Measurements from ENCODE around the gene HACD1. TPM values are rescaled to one million over a fixed set of nuclear protein-coding genes. Genes with fewer than 3 reads are reported as not detected.

Gene HACD1
- polyA plus RNA-seq, 1 experiment: 45.4 TPM

DNA sequence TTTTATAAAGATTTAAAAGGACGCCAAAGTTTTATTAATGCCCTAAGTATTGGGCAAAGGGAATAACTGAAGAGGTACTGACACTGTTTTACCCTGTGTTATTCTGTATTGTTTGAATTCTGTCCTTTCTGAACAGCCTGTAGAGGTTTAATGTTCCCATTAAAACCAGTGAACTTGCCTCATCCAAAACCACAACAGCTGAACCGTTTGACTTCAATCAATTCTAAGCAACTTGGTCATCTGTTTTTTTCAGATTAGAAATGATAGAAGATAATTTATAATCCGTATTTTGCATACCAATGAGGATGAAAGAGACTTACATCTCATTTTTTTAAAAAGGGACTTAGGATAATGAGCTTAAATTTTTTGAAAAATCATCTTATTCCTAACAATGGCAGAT, 40.4 kb downstream of the HACD1 start:
- CTCF ChIA-PET: no interaction called here
- Histone ChIP-seq H3K36me3 (ENCODE audit: control insufficient read depth, insufficient read depth, low read length) (no peaks in the 10 kb centered on the region), H3K4me3 (ENCODE audit: low read depth, low read length) (no peak overlapping the region), H3K27me3 (ENCODE audit: control insufficient read depth, insufficient read depth, low read length) (no peaks in the 10 kb centered on the region)
- POLR2A ChIA-PET: interaction anchor here (0.6 kb wide), 1 partner anchor 889 kb away, joined by 3 read pairs; no protein-coding TSS in a partner anchor
- DNase-seq (ENCODE audit: low read depth): no peak
- TF ChIP-seq, protein P1, sequence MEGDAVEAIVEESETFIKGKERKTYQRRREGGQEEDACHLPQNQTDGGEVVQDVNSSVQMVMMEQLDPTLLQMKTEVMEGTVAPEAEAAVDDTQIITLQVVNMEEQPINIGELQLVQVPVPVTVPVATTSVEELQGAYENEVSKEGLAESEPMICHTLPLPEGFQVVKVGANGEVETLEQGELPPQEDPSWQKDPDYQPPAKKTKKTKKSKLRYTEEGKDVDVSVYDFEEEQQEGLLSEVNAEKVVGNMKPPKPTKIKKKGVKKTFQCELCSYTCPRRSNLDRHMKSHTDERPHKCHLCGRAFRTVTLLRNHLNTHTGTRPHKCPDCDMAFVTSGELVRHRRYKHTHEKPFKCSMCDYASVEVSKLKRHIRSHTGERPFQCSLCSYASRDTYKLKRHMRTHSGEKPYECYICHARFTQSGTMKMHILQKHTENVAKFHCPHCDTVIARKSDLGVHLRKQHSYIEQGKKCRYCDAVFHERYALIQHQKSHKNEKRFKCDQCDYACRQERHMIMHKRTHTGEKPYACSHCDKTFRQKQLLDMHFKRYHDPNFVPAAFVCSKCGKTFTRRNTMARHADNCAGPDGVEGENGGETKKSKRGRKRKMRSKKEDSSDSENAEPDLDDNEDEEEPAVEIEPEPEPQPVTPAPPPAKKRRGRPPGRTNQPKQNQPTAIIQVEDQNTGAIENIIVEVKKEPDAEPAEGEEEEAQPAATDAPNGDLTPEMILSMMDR (IDR thresholded peaks at IDR 0.05; ENCODE audit: insufficient read depth, low read depth, low read length): no peak

DNA sequence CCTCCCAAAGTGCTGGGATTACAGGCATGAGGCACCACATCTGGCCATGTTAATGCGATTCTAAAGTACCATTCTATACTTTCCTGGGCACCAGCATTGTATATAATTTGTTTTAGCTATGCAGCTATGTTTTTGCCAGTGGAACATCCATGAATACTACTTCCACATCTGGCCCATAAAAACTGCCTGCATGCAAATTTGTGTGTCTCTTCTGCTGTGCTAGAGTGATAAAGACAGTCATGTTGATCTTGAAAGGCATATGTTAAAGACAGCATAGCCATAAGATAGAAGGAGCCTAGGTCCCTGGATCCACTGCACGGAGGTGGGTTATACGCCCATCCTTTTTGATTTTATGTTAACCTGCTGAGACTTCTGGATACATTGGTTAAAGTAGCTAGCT, 52.3 kb downstream of the HACD1 start:
- ChIA-PET CTCF (interaction anchor here (1.9 kb wide), 1 partner anchor 15 kb away, joined by 4 read pairs; no protein-coding TSS in a partner anchor), POLR2A (interaction anchor here (0.5 kb wide), 1 partner anchor 69 kb away, joined by 3 read pairs; no protein-coding TSS in a partner anchor)
- no peak overlapping the region for H3K4me3 ChIP-seq (ENCODE audit: low read depth, low read length)
- H3K27me3 ChIP-seq (ENCODE audit: control insufficient read depth, insufficient read depth, low read length): no peaks in the 10 kb centered on the region
- TF ChIP-seq, protein P1 (IDR thresholded peaks at IDR 0.05; ENCODE audit: insufficient read depth, low read depth, low read length): no peak
- DNase-seq (ENCODE audit: low read depth): no peak
- no peaks in the 10 kb centered on the region for H3K36me3 ChIP-seq (ENCODE audit: control insufficient read depth, insufficient read depth, low read length)

DNA sequence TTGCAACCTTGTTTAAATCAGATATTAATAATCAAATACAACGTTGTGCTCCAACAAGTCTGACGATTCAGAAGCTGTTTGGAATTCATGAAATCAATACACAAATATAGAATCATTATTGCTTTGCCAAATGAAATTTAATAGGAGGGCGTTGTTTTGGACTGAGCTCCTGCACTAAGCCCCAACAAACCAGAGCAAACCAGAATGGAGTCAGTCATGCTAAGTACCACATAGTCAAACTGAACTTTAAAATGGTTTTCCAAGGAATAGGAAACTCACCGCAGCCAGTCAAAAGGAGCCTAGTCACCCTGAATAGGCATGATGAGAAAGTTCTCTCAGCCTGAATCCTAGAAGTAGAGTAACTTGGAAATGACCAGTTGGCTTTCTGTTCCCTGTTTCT, 53.7 kb downstream of the HACD1 start:
- DNase-seq (ENCODE audit: low read depth): no peak
- ChIA-PET CTCF (interaction anchor here (1.9 kb wide), 1 partner anchor 14 kb away, joined by 4 read pairs; no protein-coding TSS in a partner anchor), POLR2A (no interaction called here)

DNA sequence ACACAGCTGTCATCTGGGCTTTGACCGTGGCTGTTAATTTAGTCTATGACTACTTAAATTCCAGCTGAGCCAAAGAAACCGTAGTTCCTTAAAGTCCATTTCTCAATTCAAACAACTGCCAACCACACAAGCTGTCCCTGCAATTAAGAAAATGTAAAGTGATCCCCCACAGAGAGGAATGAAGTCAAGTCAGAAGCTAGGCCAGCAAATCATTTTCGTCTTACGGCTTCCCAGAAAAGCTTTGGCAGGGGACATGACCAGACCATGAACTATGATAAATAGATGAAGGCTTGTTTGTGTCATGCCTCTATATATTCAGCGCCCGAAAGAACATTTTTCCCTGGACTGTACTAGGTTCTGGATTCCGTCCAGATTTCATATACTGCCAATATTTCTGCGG, 54.6 kb downstream of the HACD1 start:
- H3K27me3 ChIP-seq (ENCODE audit: control insufficient read depth, insufficient read depth, low read length): no peaks in the 10 kb centered on the region
- TF ChIP-seq, protein P1 (IDR thresholded peaks at IDR 0.05; ENCODE audit: insufficient read depth, low read depth, low read length): no peak
- ChIA-PET CTCF (no interaction called here), POLR2A (interaction anchor here (0.9 kb wide), 1 partner anchor 14 kb away, joined by 3 read pairs; no protein-coding TSS in a partner anchor)
- no peak overlapping the region for H3K4me3 ChIP-seq (ENCODE audit: low read depth, low read length)
- no peaks in the 10 kb centered on the region for H3K36me3 ChIP-seq (ENCODE audit: control insufficient read depth, insufficient read depth, low read length)
- no peak for DNase-seq (ENCODE audit: low read depth)

More for the DNA sequence above, 53.7 kb downstream of the HACD1 start:
- Histone ChIP-seq H3K4me3 (ENCODE audit: low read depth, low read length) (no peak overlapping the region), H3K27me3 (ENCODE audit: control insufficient read depth, insufficient read depth, low read length) (no peaks in the 10 kb centered on the region), H3K36me3 (ENCODE audit: control insufficient read depth, insufficient read depth, low read length) (no peaks in the 10 kb centered on the region)
- TF ChIP-seq, protein P1 (IDR thresholded peaks at IDR 0.05; ENCODE audit: insufficient read depth, low read depth, low read length): no peak

DNA sequence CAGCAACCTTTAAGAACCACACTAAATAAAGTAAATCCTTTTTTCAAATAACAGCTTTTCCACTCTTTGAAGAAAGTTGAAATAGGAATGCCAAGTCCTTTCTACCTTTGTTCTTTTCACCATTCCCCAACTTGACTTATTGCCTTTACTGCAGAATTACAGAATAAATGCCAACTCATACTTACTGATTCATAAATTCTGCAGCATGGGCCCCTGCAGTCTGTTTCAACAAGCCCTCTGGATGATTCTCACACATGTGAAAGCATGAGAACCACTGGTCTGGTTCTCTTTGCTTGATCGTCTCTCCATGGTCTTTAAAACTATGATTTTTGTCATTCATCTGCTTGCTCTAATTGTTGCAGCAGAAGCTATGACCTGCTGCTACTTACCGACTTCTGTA, 56.1 kb downstream of the HACD1 start:
- TF ChIP-seq, protein P1 (IDR thresholded peaks at IDR 0.05; ENCODE audit: insufficient read depth, low read depth, low read length): no peak
- ChIA-PET POLR2A (no interaction called here), CTCF (no interaction called here)
- H3K27me3 ChIP-seq (ENCODE audit: control insufficient read depth, insufficient read depth, low read length): no peaks in the 10 kb centered on the region
- no peak for DNase-seq (ENCODE audit: low read depth)
- no peak overlapping the region for H3K4me3 ChIP-seq (ENCODE audit: low read depth, low read length)
- H3K36me3 ChIP-seq (ENCODE audit: control insufficient read depth, insufficient read depth, low read length): no peaks in the 10 kb centered on the region

All from BJ (cell line).